Neutrophil (primary cell): ENCODE data around the gene SGCG.

ENCODE experiments used
- H3K27ac ChIP-seq: fragments of 200-600 bp; sonication (generic); 2 replicates; pipeline ENCODE4 v1.5.1; 2016; ENCODE audit warnings: mild to moderate bottlenecking, moderate library complexity
- H3K27me3 ChIP-seq: fragments of 200-600 bp; sonication (generic); 2 replicates; pipeline ENCODE4 v1.6.0; 2016; ENCODE audit warnings: mild to moderate bottlenecking
- H3K36me3 ChIP-seq: fragments of 200-600 bp; sonication (generic); 2 replicates; pipeline ENCODE4 v1.5.1; 2017
- H3K4me1 ChIP-seq, 2 experiments: fragments of 200-600 bp in 1 of 2; sonication (generic) in 1 of 2; 1 replicate in 1 of 2; 2 replicates in 1 of 2; pipeline versions ENCODE4 v1.5.1 to v1.6.1; 2013 to 2016; ENCODE audit warnings: low read depth in 1 of 2, low read length in 1 of 2, mild to moderate bottlenecking in 1 of 2, moderate library complexity in 1 of 2; ENCODE audit not compliant: control insufficient read depth in 1 of 2, insufficient read depth in 1 of 2
- H3K4me3 ChIP-seq, 2 experiments: fragments of 200-600 bp in 1 of 2; sonication (generic) in 1 of 2; 1 replicate in 1 of 2; 2 replicates in 1 of 2; pipeline ENCODE4 v1.5.1; 2013 to 2016; ENCODE audit warnings: low read depth in 1 of 2, low read length in 1 of 2, mild to moderate bottlenecking in 1 of 2, moderate library complexity in 1 of 2
- H3K9me3 ChIP-seq: fragments of 200-600 bp; sonication (generic); 2 replicates; pipeline ENCODE4 v1.5.1; 2016
- CTCF ChIP-seq: fragments of 200-600 bp; sonication (generic); IDR thresholded peaks from 2 replicates; pipeline ENCODE4 v1.5.1; 2016; ENCODE audit warnings: antibody characterized with exemption

The SGCG gene

GRCh38 chr13:23321535-23322241, 140.9 kb downstream of the SGCG start:
- Histone ChIP-seq H3K36me3 (no peaks in the 10 kb centered on the region), H3K4me1 (no peaks in the 10 kb centered on the region), H3K27ac (no peak overlapping the region), H3K27me3 (no peaks in the 10 kb centered on the region), H3K9me3 (no peaks in the 10 kb centered on the region), H3K4me3 (no peak overlapping the region)
- no peak for TF ChIP-seq CTCF

- Histone ChIP-seq H3K4me3 (no peak overlapping the region), H3K27ac (no peak overlapping the region), H3K36me3 (no peaks in the 10 kb centered on the region), H3K9me3 (no peaks in the 10 kb centered on the region), H3K4me1 (no peaks in the 10 kb centered on the region), H3K27me3 (no peaks in the 10 kb centered on the region)
- TF ChIP-seq CTCF: no peak
Observed at GRCh38 chr13:23322353-23323336, 141.9 kb downstream of the SGCG start.

- Histone ChIP-seq H3K27ac (no peak overlapping the region), H3K36me3 (no peaks in the 10 kb centered on the region), H3K27me3 (no peaks in the 10 kb centered on the region), H3K4me3 (no peak overlapping the region), H3K4me1 (no peaks in the 10 kb centered on the region), H3K9me3 (no peaks in the 10 kb centered on the region)
- TF ChIP-seq CTCF: no peak
Observed at GRCh38 chr13:23323946-23324709, 143.3 kb downstream of the SGCG start.

- no peaks in the 10 kb centered on the region for H3K36me3 ChIP-seq
- H3K27ac ChIP-seq: no peak overlapping the region
- H3K27me3 ChIP-seq: no peaks in the 10 kb centered on the region
- H3K4me1 ChIP-seq: no peaks in the 10 kb centered on the region
- TF ChIP-seq CTCF: no peak
- no peaks in the 10 kb centered on the region for H3K9me3 ChIP-seq
- H3K4me3 ChIP-seq: no peak overlapping the region
Observed at GRCh38 chr13:23325191-23325590, 144.4 kb downstream of the SGCG start.

- no peak for TF ChIP-seq CTCF
Observed at GRCh38 chr13:23330356-23330755, 149.6 kb downstream of the SGCG start.

More at GRCh38 chr13:23330356-23330755, 149.6 kb downstream of the SGCG start:
- no peaks in the 10 kb centered on the region for H3K27me3 ChIP-seq
- no peak overlapping the region for H3K4me3 ChIP-seq
- H3K9me3 ChIP-seq: no peaks in the 10 kb centered on the region
- no peak overlapping the region for H3K27ac ChIP-seq
- no peaks in the 10 kb centered on the region for H3K4me1 ChIP-seq
- no peaks in the 10 kb centered on the region for H3K36me3 ChIP-seq
